Stimulated activated CD4-positive, alpha-beta T cell treated with anti-CD3 and anti-CD28 coated beads, Interleukin-1b, Interleukin-23, amount 100 ng/mL, for 4 hours (primary cell): Measurements from ENCODE around the gene APPBP2.

Source experiments
- DNase-seq, 2 donors: peaks; one replicate each; pipeline ENCODE4 v3.0.0-alpha.2; 2020; ENCODE audit warnings: low read depth in 2 of 2

The APPBP2 gene

DNA sequence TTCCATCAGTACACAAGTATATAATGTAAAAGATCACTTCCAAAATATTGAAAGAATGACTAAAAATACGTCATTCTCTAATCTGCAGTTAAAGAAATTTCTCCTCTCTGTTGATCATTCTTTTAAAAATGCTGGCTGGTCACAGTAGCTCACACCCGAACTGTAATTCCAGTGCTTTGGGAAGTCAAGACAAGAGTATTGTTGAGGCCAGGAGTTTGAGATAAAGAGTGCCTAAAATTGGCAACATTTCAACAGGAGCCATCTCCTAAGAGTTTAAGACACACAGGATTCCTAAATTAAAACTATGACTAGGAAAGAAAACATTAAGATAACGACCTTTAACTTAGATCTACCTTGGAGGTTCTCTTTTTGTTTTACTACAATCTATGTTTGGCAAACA, 129.6 kb downstream of the APPBP2 start:
- no peak for DNase-seq

- DNase-seq: no peak
Measured at GRCh38 chr17:60395508-60396065, 130.5 kb downstream of the APPBP2 start.

GRCh38 chr17:60393840-60394723, 132.0 kb downstream of the APPBP2 start:
- DNase-seq: no peak
